ENCODE measurements around the gene JAK3. TPM values are rescaled to one million over a fixed set of nuclear protein-coding genes. Genes with fewer than 3 reads are reported as not detected.

JAK3 gene
- total and polyA plus RNA-seq, 8 donors: 0.89 to 50.2 (median 2.9) TPM

GRCh38 chr19:17862711-17863519 is 15.1 kb upstream of the JAK3 start:
- no peaks in the 10 kb centered on the region for H3K27me3 ChIP-seq
- TF ChIP-seq POLR2A (IDR thresholded peaks at IDR 0.05) (no peak), POLR2AphosphoS5 (IDR thresholded peaks at IDR 0.05) (no peak), CTCF (IDR thresholded peaks at IDR 0.05) (no peak), EP300 (IDR thresholded peaks at IDR 0.05) (no peak)
- DNase-seq: no peak
- peaks cover 32 to 51% (median 50%) of the 10 kb centered on the region in 4 donors for H3K36me3 ChIP-seq
- 73 to 87% (median 77%) methylated on average over 18 to 31 of the region's 31 CpGs for WGBS, 5 donors
- no peaks in the 10 kb centered on the region for H3K9me3 ChIP-seq
- H3K4me3 ChIP-seq: peak overlapping the region in 2 of 4 donors; percentile 99 to 100
- intact Hi-C loops (cut with DNase I; ENCODE audit: low total_unique reads): loop anchor here (5.0 to 10.0 kb wide), 2 partner anchors 74 to 132 kb away; no protein-coding TSS in a partner anchor
- peaks cover 33 to 75% (median 59%) of the 10 kb centered on the region in 4 donors for H3K4me1 ChIP-seq
- peak overlapping the region; percentile 55 to 98 (median 91) for H3K27ac ChIP-seq

GRCh38 chr19:17861542-17862402 is 14.0 kb upstream of the JAK3 start:
- peak overlapping the region in 4 of 5 donors; percentile 91 to 98 (median 94) for H3K27ac ChIP-seq
- no peaks in the 10 kb centered on the region for H3K9me3 ChIP-seq
- H3K4me1 ChIP-seq: peaks cover 33 to 70% (median 57%) of the 10 kb centered on the region in 4 donors
- intact Hi-C loops (cut with DNase I; ENCODE audit: low total_unique reads): loop anchor here (5.0 to 10.0 kb wide), 2 partner anchors 76 to 133 kb away; no protein-coding TSS in a partner anchor
- TF ChIP-seq EP300 (IDR thresholded peaks at IDR 0.05): no peak
- TF ChIP-seq CTCF (IDR thresholded peaks at IDR 0.05): no peak
- TF ChIP-seq POLR2A (IDR thresholded peaks at IDR 0.05): no peak
- no peak for TF ChIP-seq POLR2AphosphoS5 (IDR thresholded peaks at IDR 0.05)
- no peaks in the 10 kb centered on the region for H3K27me3 ChIP-seq
- H3K36me3 ChIP-seq: peaks cover 32 to 51% (median 50%) of the 10 kb centered on the region in 4 donors
- peak overlapping the region in 3 of 4 donors; percentile 98 to 100 (median 99) for H3K4me3 ChIP-seq
- 69 to 78% (median 71%) methylated on average over 14 to 23 of the region's 23 CpGs for WGBS, 5 donors
- DNase-seq: no peak

- DNase-seq: no peak
- Histone ChIP-seq H3K36me3 (peaks cover 32 to 51% (median 48%) of the 10 kb centered on the region in 4 donors), H3K9me3 (no peaks in the 10 kb centered on the region), H3K27me3 (no peaks in the 10 kb centered on the region), H3K4me1 (peaks cover 33 to 62% (median 53%) of the 10 kb centered on the region in 4 donors), H3K4me3 (peak overlapping the region; percentile 94 to 100 (median 98)), H3K27ac (peak overlapping the region; percentile 87 to 98 (median 94))
- intact Hi-C loops (cut with DNase I; ENCODE audit: low total_unique reads): loop anchor here (5.0 to 10.0 kb wide), 2 partner anchors 76 to 134 kb away; no protein-coding TSS in a partner anchor
- TF ChIP-seq POLR2A (IDR thresholded peaks at IDR 0.05) (no peak), POLR2AphosphoS5 (IDR thresholded peaks at IDR 0.05) (no peak), EP300 (IDR thresholded peaks at IDR 0.05) (no peak), CTCF (IDR thresholded peaks at IDR 0.05) (no peak)
- WGBS, 5 donors: 23 to 41% (median 39%) methylated on average over 7 of the region's 7 CpGs
Measured at GRCh38 chr19:17860993-17861360, 13.2 kb upstream of the JAK3 start.
